Gastrocnemius medialis (tissue), 4 donors: Measurements from ENCODE around the gene CD163L1. TPM values are rescaled to one million over a fixed set of nuclear protein-coding genes. Genes with fewer than 3 reads are reported as not detected.
"Not testable (repeated sequence)": the region's sequence is repeated elsewhere in the genome, so short reads cannot be mapped to it uniquely, and the experiment has no call there.

Source experiments
- ATAC-seq, 2 donors: fragments of 150-250 bp; one replicate each; pipeline ENCODE4 v1.9.1; 2016
- DNase-seq, 2 donors: peaks; one replicate each; pipeline ENCODE4 v3.0.0-alpha.2; 2019
- H3K27ac ChIP-seq, 4 donors: fragments of 200-600 bp; sonication (generic); 1 replicate in 1 of 4; 2 replicates in 3 of 4; pipeline ENCODE4 v1.5.1; 2016 to 2018; ENCODE audit warnings: mild to moderate bottlenecking in 2 of 4, moderate library complexity in 1 of 4
- H3K27me3 ChIP-seq, 3 donors: fragments of 200-600 bp; sonication (generic) in 2 of 3; 1 replicate in 1 of 3; 2 replicates in 2 of 3; pipeline versions ENCODE4 v1.5.1 to v1.6.0; 2016 to 2019; ENCODE audit warnings: mild to moderate bottlenecking in 1 of 3, moderate library complexity in 1 of 3
- H3K36me3 ChIP-seq, 2 donors: fragments of 200-600 bp; sonication (generic) in 1 of 2; one replicate each; pipeline ENCODE4 v1.5.1; 2017 to 2018
- H3K4me1 ChIP-seq, 2 donors: fragments of 200-600 bp; sonication (generic) in 1 of 2; one replicate each; pipeline ENCODE4 v1.5.1; 2016 to 2017; ENCODE audit warnings: mild to moderate bottlenecking in 2 of 2
- H3K4me3 ChIP-seq, 4 donors: fragments of 200-600 bp; sonication (generic) in 3 of 4; 1 replicate in 1 of 4; 2 replicates in 3 of 4; pipeline ENCODE4 v1.5.1; 2016 to 2019; ENCODE audit warnings: mild to moderate bottlenecking in 2 of 4
- H3K9me3 ChIP-seq, 3 donors: fragments of 200-600 bp; sonication (generic) in 2 of 3; 1 replicate in 1 of 3; 2 replicates in 2 of 3; pipeline ENCODE4 v1.5.1; 2016 to 2019
- CTCF ChIP-seq, 5 experiments: fragments of 450-650 bp in 3 of 5; fragments of 200-600 bp in 2 of 5; sonication (generic) in 2 of 5; IDR thresholded peaks in 4 of 5; conservative IDR thresholded peaks in 1 of 5; 1 replicate in 4 of 5; 2 replicates in 1 of 5; pipeline ENCODE4 v1.5.1; 2016 to 2019; ENCODE audit warnings: antibody characterized with exemption in 5 of 5, mild to moderate bottlenecking in 3 of 5, moderate library complexity in 3 of 5
- POLR2A ChIP-seq, 2 donors: fragments of 450-650 bp; IDR thresholded peaks; one replicate each; pipeline ENCODE4 v1.6.1; 2017; ENCODE audit warnings: antibody characterized with exemption in 2 of 2, mild to moderate bottlenecking in 2 of 2, moderate library complexity in 2 of 2
- in situ Hi-C, 4 donors: fragments of 200-750 bp; cut with MboI; loops; one replicate each; pipeline versions ENCODE4 v1.15.0 to v1.8.0; 2017; ENCODE audit warnings: low sequenced_read_pairs in 4 of 4
- intact Hi-C: fragments of 100-400 bp; cut with DNase I; formaldehyde crosslinking; loops from one replicate; pipeline ENCODE4 v1.15.1; 2023; ENCODE audit warnings: low total_unique reads
- total RNA-seq, 4 donors: library from RNA; depleted of rRNA; stranded (reverse); fragments of >200 nt; gene quantifications; one replicate each; pipeline versions ENCODE4 v1.1.0 to v1.2.3, GENCODE V29; 2016

CD163L1 gene
- total RNA-seq, 4 donors from 2014 or later = 0.17 to 2.4 (median 0.44) TPM

- Histone ChIP-seq H3K27ac (no peak overlapping the region), H3K27me3 (peaks cover 3 to 9% (median 7%) of the 10 kb centered on the region in 3 donors), H3K4me1 (no peaks in the 10 kb centered on the region), H3K9me3 (no peaks in the 10 kb centered on the region), H3K4me3 (peak overlapping the region in 1 of 4 donors; percentile 17), H3K36me3 (no peaks in the 10 kb centered on the region)
- intact Hi-C loops (no loop called here), in situ Hi-C loops (no loop called here)
- DNase-seq (no peak), ATAC-seq (no peak)
- TF ChIP-seq POLR2A (IDR thresholded peaks at IDR 0.05) (no peak), CTCF (IDR thresholded peaks at IDR 0.05 in 4 of 5, conservative IDR thresholded peaks at IDR 0.05 in 1 of 5) (no peak)
Observed at GRCh38 chr12:7439579-7440505, 4.1 kb downstream of the CD163L1 start.

DNA sequence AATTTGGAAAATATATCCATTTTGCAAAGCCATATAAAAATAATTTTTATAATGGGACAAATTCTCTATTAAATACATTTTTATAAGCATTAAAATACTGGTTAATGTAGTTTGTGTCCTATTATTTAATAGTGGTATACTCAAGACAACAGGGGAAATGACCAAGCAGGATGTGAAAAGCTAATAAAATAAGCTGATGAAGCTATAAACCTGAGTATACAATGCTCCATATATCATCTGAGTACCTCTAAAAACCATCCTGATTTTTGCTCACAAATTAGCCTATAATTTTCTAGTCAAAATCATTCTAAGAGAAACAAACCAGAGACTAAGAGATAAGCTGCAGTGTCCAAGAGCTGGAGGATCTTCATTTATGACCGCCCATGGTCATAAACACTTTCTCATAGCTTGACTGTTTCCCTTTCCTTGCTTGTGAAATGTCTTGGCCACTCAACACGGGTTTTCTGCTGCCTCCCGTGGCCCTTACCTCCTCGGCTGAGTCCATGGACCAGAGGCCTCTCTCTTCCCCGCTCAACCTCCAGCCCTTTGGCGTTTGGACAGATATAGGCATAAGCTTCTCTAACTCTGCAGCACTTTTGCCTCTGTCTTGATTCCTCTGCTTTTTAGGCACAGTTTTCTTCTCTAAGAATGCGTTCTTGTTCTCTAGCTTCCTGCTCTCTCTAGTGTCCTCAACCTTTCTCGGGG lies 5.5 kb downstream of the CD163L1 start:
- H3K4me1 ChIP-seq, intact Hi-C loops, in situ Hi-C loops, H3K9me3 ChIP-seq, ATAC-seq, H3K4me3 ChIP-seq, H3K36me3 ChIP-seq, H3K27me3 ChIP-seq, H3K27ac ChIP-seq, DNase-seq: not testable (repeated sequence)

DNA sequence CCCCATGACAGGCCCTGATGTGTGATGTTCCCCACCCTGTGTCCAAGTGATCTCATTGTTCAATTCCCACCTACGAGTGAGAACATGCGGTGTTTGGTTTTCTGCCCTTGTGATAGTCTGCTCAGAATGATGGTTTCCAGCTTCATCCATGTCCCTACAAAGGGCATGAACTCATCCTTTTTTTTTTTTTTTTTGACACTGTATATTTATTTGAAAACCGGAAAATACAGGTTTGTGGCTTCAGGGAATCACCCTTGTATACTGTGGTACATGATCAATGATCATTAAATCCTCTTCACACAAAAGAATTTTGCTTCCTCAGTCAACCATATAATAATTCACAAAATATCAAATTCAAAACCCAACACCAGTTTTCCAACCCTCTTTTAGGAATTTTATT lies 6.5 kb downstream of the CD163L1 start:
- DNase-seq, ATAC-seq, H3K4me1 ChIP-seq, H3K27ac ChIP-seq, H3K9me3 ChIP-seq, H3K36me3 ChIP-seq, H3K27me3 ChIP-seq, intact Hi-C loops, H3K4me3 ChIP-seq, in situ Hi-C loops: not testable (repeated sequence)

- H3K27me3 ChIP-seq = peaks cover under 1 to 5% (median 3%) of the 10 kb centered on the region in 3 donors
- H3K4me3 ChIP-seq = no peak overlapping the region
- no peaks in the 10 kb centered on the region for H3K9me3 ChIP-seq
- no peaks in the 10 kb centered on the region for H3K36me3 ChIP-seq
- in situ Hi-C loops (no loop called here), intact Hi-C loops (no loop called here)
- ATAC-seq (no peak), DNase-seq (no peak)
- no peaks in the 10 kb centered on the region for H3K4me1 ChIP-seq
- H3K27ac ChIP-seq = no peak overlapping the region
- no peak for TF ChIP-seq CTCF (IDR thresholded peaks at IDR 0.05 in 4 of 5, conservative IDR thresholded peaks at IDR 0.05 in 1 of 5)
- TF ChIP-seq POLR2A (IDR thresholded peaks at IDR 0.05) = no peak
Observed at GRCh38 chr12:7434670-7435069, 9.3 kb downstream of the CD163L1 start.

DNA sequence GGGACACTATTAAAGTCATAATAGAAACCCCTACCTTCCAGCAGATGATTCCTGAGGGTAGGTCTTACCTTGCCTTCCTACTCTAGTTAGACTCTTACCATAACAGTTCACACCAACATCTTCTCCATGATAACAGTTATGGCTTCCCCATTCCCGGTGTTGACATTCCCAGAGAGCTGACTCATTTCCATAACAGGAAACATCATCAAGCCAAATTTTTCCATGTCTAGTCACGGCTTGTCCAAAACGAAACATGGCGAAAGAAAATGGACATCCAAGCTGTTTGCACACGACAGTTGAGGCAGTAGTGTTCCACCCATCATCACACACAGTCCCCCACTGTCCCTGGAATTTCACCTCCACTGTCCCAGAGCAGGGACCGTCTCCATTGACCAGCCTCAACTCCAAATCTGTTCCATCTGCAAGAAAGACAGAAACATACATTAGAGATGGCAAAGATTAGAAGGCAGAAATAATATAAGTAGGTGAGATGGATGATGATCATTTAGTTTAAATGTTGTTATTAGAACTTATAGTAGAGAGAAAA lies 10.6 kb downstream of the CD163L1 start:
- H3K9me3 ChIP-seq = no peaks in the 10 kb centered on the region
- peaks cover 0 to 3% (median 0%) of the 10 kb centered on the region in 3 donors for H3K27me3 ChIP-seq
- no peak overlapping the region for H3K27ac ChIP-seq
- TF ChIP-seq POLR2A (IDR thresholded peaks at IDR 0.05) = no peak
- H3K4me3 ChIP-seq = no peak overlapping the region
- ATAC-seq = no peak
- DNase-seq = no peak
- intact Hi-C loops = no loop called here
- in situ Hi-C loops = no loop called here
- no peaks in the 10 kb centered on the region for H3K36me3 ChIP-seq
- H3K4me1 ChIP-seq = no peaks in the 10 kb centered on the region
